GM19328 (cell line): ENCODE data around the gene CERS4.
"Not testable (repeated sequence)": the region's sequence is repeated elsewhere in the genome, so short reads cannot be mapped to it uniquely, and the experiment has no call there.

Experiments used
- ATAC-seq: cut with Tn5 transposase; IDR thresholded peaks from one replicate; pipeline ENCODE4 v1.9.1; 2021; ENCODE audit warnings: mild to moderate bottlenecking, moderate library complexity; ENCODE audit not compliant: unreplicated experiment

CERS4 gene

DNA sequence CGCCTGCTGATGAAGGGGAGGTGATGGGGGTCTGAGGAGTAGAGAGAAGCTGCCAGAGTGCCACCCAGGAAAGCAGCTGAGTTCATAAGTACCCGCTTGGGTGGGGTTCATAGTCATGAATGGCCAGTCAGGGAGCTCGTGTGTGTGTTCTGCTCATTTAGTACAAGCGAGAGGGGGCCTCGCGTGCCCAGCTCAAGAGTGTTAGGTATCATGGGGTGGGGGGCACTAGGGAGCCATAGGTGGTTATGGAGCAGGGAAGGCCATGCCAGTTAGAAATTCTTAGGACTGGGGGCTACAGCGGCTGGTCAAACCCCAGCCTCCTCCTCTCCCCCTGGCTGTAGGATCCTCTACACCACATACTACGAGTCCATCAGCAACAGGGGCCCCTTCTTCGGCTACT, 52.2 kb downstream of the CERS4 start:
- no peak for ATAC-seq

DNA sequence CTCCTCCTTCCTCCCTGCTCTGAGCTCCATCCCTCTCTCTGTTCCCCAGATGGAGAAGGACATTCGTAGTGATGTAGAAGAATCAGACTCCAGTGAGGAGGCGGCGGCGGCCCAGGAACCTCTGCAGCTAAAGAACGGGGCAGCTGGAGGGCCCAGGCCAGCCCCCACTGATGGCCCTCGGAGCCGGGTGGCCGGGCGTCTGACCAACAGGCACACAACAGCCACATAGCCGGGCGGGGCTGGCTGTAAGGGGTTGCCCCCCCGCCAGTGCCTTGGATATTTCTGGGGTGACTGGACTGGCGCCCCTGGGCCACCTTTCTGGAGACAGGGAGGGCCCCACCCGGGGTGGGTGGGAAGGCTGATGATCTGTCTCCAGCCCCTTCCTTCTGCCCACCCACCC, 52.7 kb downstream of the CERS4 start:
- no peak for ATAC-seq

GRCh38 chr19:8262431-8262830, 53.3 kb downstream of the CERS4 start:
- no peak for ATAC-seq

DNA sequence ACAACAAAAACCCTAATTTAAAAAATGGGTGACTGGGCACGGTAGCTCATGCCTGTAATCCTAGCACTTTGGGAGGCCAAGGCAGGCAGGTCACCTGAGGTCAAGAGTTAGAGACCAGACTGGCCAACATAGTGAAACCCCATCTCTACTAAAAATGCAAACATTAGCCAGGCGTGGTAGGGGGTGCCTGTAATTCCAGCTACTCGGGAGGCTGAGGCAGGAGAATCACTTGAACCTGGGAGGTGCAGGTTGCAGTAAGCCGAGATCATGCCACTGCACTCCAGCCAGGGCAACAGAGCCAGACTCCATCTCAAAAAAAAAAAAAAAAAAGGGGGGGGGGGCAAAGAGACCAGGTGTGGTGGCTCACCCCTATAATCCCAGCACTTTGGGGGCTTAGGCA, 55.1 kb downstream of the CERS4 start:
- ATAC-seq = not testable (repeated sequence)

GRCh38 chr19:8265872-8266271, 56.7 kb downstream of the CERS4 start:
- no peak for ATAC-seq

GRCh38 chr19:8269724-8270123, 60.6 kb downstream of the CERS4 start:
- no peak for ATAC-seq

DNA sequence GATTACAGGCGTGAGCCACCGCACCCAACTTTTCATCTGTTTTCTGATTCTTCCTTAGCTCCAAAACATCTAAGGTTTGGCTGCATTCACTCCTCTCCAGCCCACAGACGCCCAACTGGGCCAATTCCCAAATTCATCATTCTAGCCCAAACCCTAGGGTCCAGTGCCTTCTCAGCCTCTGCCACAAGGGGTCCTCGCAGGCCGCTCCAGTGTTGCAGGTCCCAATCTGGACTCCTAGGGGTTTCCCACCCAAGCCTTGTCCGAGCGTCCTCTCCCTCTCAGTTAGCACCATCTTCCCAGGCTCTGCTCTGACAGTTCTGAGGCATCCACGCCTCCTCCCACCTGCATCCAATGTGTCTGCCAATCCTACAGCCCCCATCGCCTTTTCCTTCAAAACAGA, 67.3 kb downstream of the CERS4 start:
- ATAC-seq = not testable (repeated sequence)

DNA sequence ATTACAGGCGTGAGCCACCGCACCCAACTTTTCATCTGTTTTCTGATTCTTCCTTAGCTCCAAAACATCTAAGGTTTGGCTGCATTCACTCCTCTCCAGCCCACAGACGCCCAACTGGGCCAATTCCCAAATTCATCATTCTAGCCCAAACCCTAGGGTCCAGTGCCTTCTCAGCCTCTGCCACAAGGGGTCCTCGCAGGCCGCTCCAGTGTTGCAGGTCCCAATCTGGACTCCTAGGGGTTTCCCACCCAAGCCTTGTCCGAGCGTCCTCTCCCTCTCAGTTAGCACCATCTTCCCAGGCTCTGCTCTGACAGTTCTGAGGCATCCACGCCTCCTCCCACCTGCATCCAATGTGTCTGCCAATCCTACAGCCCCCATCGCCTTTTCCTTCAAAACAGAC, 82.2 kb downstream of the CERS4 start:
- ATAC-seq = not testable (repeated sequence)

- no peak for ATAC-seq
Observed at GRCh38 chr19:8302357-8302691, 93.2 kb downstream of the CERS4 start.

DNA sequence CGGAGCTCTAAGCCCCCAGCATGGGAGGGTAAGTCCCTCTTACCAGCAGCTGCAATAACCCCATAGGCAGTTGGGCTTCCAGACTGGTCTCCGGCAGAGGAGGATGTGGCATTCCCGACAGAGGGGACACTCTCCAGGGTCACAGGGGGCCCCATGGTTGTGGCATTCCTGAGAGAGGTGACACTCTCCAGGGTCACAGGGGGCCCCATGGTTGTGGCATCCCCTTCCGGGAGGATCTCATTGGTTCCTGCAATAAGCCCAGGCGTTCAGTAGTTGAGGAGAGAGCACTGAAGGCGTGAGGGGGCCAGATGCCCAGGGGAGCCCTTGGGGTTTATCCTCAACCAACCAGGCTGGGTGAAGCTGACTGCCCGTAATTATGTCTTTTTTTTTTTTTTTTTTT, 93.6 kb downstream of the CERS4 start:
- ATAC-seq = no peak

- no peak for ATAC-seq
Observed at GRCh38 chr19:8304841-8305621, 95.9 kb downstream of the CERS4 start.

GRCh38 chr19:8305798-8306197, 96.6 kb downstream of the CERS4 start:
- ATAC-seq = no peak

- ATAC-seq = no peak
Observed at GRCh38 chr19:8306235-8307054, 97.3 kb downstream of the CERS4 start.

DNA sequence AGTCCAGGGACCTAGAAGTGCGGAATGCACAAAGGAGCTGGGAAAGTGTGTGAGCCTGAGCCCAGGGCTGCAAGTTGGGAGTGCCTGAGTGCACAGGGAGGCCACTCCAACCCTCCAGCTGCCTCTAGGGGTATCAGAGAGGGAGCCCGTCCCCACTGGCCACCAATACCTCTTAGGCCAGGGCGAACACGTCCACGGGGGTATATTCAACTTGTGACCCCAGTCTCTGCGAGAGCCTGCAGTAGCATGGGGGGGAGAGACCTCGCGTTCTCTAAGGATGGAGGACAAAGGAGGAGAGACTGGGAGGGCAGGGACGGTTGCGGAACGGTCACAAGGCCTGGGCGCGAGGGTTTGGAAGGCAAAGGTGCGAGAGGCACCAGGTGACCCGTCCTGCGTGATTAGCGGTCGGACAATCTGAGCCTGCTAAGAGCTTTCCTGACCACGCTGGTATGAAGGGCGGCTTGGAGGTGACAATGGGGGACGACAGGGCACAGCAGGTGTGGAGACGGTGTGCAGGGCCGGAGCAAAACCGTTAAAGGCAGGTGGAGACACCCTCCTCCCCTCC, 98.3 kb downstream of the CERS4 start:
- ATAC-seq = no peak

GRCh38 chr19:8307965-8308866, 99.0 kb downstream of the CERS4 start, which contains the start of gene CD320:
CD320 (minus strand) TSS chr19:8308358; CDS start chr19:8308290, 68 bp downstream.
- peak; percentile 86 for ATAC-seq

GRCh38 chr19:8308891-8309291, 99.7 kb downstream of the CERS4 start:
- no peak for ATAC-seq

DNA sequence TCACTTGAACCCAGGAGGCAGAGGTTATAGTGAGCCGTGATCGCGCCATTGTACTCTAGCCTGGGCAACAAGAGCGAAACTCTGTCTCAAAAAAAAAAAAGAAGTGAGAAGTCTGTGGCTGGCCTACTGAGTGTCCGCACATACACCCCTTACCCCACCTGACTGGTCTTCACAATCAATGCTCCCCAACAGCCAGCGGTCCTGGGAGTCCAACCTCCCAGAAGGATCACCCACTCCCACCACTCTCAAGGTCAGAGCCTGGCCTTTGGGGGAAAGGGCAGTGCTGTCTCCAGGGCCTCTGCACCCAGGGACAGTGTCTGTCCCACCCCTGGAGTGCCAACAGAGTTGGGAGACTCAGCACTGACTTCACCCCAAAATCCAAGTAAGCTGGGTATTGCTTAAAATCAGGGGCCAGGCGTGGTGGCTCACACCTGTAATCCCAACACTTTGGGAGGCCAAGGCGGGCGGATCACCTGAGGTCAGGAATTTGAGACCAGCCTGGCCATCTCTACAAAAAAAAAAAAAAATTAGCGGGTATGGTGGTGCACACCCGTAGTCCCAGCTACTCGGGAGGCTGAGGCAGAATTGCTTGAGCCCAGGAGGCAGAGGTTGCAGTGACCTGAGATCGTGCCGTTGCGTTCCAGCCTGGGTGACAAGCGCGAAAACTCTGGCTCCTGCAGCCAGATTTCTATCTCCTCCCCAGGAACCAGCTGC, 101.3 kb downstream of the CERS4 start:
- no peak for ATAC-seq

DNA sequence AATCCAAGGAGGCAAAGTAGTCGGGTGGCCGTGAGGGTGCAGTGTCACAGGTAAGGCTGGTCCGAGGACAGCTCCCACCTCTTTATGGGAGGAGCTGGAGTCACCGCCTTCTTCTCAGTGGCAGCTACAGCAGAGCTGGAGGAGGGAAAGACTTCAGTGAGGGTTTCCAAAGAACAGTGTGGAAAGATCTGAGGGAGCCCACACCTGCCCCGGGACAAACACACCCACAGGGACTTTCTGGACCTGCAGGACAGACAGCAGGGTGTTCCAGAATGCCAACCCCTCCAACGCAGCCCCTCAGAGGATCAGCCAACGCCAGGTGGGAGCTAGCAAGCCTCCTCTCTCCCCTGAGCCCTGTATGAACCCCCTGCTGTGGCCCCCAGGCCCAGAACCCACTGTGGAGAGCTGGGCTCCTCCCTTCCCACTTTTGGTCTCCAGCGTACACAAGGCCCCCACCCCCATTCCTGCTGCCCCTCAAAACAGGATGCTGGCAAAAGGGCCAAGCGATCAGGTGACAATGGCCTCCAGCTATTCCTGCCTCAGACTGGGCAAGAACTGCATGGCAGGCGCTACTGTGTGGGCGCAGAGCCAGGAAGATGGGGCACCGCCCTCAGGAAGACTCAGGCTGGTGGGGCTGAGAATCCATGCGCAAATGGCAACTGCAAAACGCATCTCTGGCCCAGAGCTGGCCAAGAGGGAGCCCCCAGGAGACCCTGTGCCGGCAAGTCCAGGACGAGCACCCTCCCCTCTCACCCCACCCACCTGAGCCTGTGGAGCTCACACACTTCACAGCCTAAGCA, 102.5 kb downstream of the CERS4 start:
- no peak for ATAC-seq
